SK-N-SH (cell line): Measurements from ENCODE around the gene DHDH. TPM values are rescaled to one million over a fixed set of nuclear protein-coding genes. Genes with fewer than 3 reads are reported as not detected.

Experiments
- CTCF ChIA-PET: fragments of 300-600, 350-600 bp; formaldehyde crosslinking; extraction: SDS; loops from one replicate; lab custom pipeline; 2021; lab: Yijun Ruan, JAX
- POLR2A ChIA-PET: fragments of 350-600 bp; sonication (Branson Sonifier 250); formaldehyde crosslinking; extraction: SDS; loops from one replicate; lab custom pipeline; 2020; ENCODE audit warnings: antibody characterized with exemption, inconsistent platforms; lab: Yijun Ruan, JAX
- DNase-seq: peaks from one replicate; pipeline ENCODE4 v3.0.0; 2012
- H2AFZ ChIP-seq: fragments of 200-600 bp; sonication (generic); 2 replicates; pipeline ENCODE4 v1.8.1; 2016; ENCODE audit warnings: antibody characterized with exemption, mild to moderate bottlenecking, low read depth
- H3F3A ChIP-seq: fragments of 200-600 bp; sonication (generic); replicated peaks from 2 replicates; pipeline ENCODE3; 2016; ENCODE audit warnings: antibody characterized with exemption, mild to moderate bottlenecking; ENCODE audit not compliant: insufficient read depth
- H3K27ac ChIP-seq, 2 experiments: fragments of 200-500 bp in 1 of 2; fragments of 200-600 bp in 1 of 2; sonication (Bioruptor generic) in 1 of 2; sonication (generic), shearing (Covaris generic) in 1 of 2; 2 replicates each; pipeline versions ENCODE4 v1.5.1 to v1.6.1; 2014 to 2016; ENCODE audit warnings: low read depth in 2 of 2, inconsistent platforms in 1 of 2, low read length in 1 of 2, mild to moderate bottlenecking in 1 of 2, mixed read lengths in 1 of 2
- H3K27me3 ChIP-seq: fragments of 200-600 bp; sonication (generic), shearing (Covaris generic); 2 replicates; pipeline ENCODE4 v1.6.1; 2016; ENCODE audit warnings: mixed run types; ENCODE audit not compliant: insufficient read depth
- H3K36me3 ChIP-seq, 2 experiments: fragments of 200-500 bp in 1 of 2; fragments of 200-600 bp in 1 of 2; sonication (Bioruptor generic) in 1 of 2; sonication (generic) in 1 of 2; replicated peaks in 1 of 2; 2 replicates each; pipeline versions ENCODE3 to v1.5.1; 2014 to 2016; ENCODE audit warnings: low read length in 1 of 2, mild to moderate bottlenecking in 1 of 2; ENCODE audit not compliant: insufficient read depth in 2 of 2, control insufficient read depth in 1 of 2
- H3K4me1 ChIP-seq, 2 experiments: fragments of 200-500 bp in 1 of 2; fragments of 200-600 bp in 1 of 2; sonication (Bioruptor generic) in 1 of 2; sonication (generic), shearing (Covaris generic) in 1 of 2; 2 replicates each; pipeline versions ENCODE4 v1.5.1 to v1.6.1; 2014 to 2016; ENCODE audit warnings: low read depth in 1 of 2, low read length in 1 of 2, mixed run types in 1 of 2; ENCODE audit not compliant: insufficient read depth in 2 of 2, control insufficient read depth in 1 of 2
- H3K4me2 ChIP-seq: fragments of 200-600 bp; sonication (generic), shearing (Covaris generic); 2 replicates; pipeline ENCODE4 v1.6.1; 2017; ENCODE audit warnings: mixed run types
- H3K4me3 ChIP-seq, 2 experiments: fragments of 200-500 bp in 1 of 2; fragments of 200-600 bp in 1 of 2; sonication (Bioruptor generic) in 1 of 2; sonication (generic), shearing (Covaris generic) in 1 of 2; 2 replicates each; pipeline versions ENCODE4 v1.5.1 to v1.8.1; 2014 to 2016; ENCODE audit warnings: low read depth in 2 of 2, inconsistent platforms in 1 of 2, low read length in 1 of 2, mild to moderate bottlenecking in 1 of 2, mixed read lengths in 1 of 2, moderate library complexity in 1 of 2
- H3K79me2 ChIP-seq: fragments of 200-600 bp; sonication (generic); 2 replicates; pipeline ENCODE4 v1.8.1; 2017; ENCODE audit warnings: mild to moderate bottlenecking; ENCODE audit not compliant: insufficient read depth
- H3K9ac ChIP-seq: fragments of 200-600 bp; sonication (generic); 2 replicates; pipeline ENCODE4 v1.6.1; 2017; ENCODE audit warnings: mixed run types
- H3K9me2 ChIP-seq: fragments of 200-600 bp; sonication (generic); 2 replicates; pipeline ENCODE4 v1.6.1; 2017; ENCODE audit warnings: mixed run types
- H3K9me3 ChIP-seq: fragments of 200-600 bp; sonication (generic); 2 replicates; pipeline ENCODE4 v1.6.1; 2017; ENCODE audit warnings: mixed run types, mild to moderate bottlenecking, moderate library complexity
- H4K20me1 ChIP-seq: fragments of 200-600 bp; sonication (generic); 2 replicates; pipeline ENCODE4 v1.6.1; 2017; ENCODE audit warnings: mild to moderate bottlenecking, mixed run types; ENCODE audit not compliant: insufficient read depth
- CTCF ChIP-seq: fragments of 200-600 bp; sonication (generic); IDR thresholded peaks from 2 replicates; pipeline ENCODE4 v1.6.1; 2017; ENCODE audit warnings: antibody characterized with exemption, mild to moderate bottlenecking, moderate library complexity
- ELF1 ChIP-seq: IDR thresholded peaks from 2 replicates; pipeline ENCODE4 v1.4.0; 2012
- EZH2phosphoT487 ChIP-seq: fragments of 200-600 bp; sonication (generic); IDR thresholded peaks from 2 replicates; pipeline ENCODE4 v1.6.1; 2017; ENCODE audit warnings: low read depth, mixed run types, mild to moderate bottlenecking, antibody characterized with exemption, moderate library complexity, borderline replicate concordance
- FOXJ3 ChIP-seq: sonication (generic); formaldehyde crosslinking; IDR thresholded peaks from 2 replicates; pipeline ENCODE4 v1.5.1; 2020; ENCODE audit warnings: mild to moderate bottlenecking, missing genetic modification reagents
- GABPA ChIP-seq: IDR thresholded peaks from 2 replicates; pipeline ENCODE4 v1.4.0; 2012; ENCODE audit warnings: low read depth, mild to moderate bottlenecking
- GATA2 ChIP-seq: sonication (generic); formaldehyde crosslinking; IDR thresholded peaks from 2 replicates; pipeline ENCODE4 v1.5.0; 2020; ENCODE audit warnings: mild to moderate bottlenecking, missing genetic modification reagents
- NRF1 ChIP-seq: IDR thresholded peaks from 2 replicates; pipeline ENCODE4 v1.6.1; 2012; ENCODE audit warnings: low read depth, mild to moderate bottlenecking, low read length
- PBX3 ChIP-seq: IDR thresholded peaks from 2 replicates; pipeline ENCODE4; 2012
- RCOR1 ChIP-seq: fragments of 150-350 bp; IDR thresholded peaks from 2 replicates; pipeline ENCODE4 v1.6.1; 2017; ENCODE audit warnings: antibody characterized with exemption, low read length
- RFX5 ChIP-seq: IDR thresholded peaks from 2 replicates; pipeline ENCODE4 v1.6.1; 2012; ENCODE audit warnings: mild to moderate bottlenecking, improper control_type of control experiment, low read length
- RXRA ChIP-seq: IDR thresholded peaks from 2 replicates; pipeline ENCODE4 v1.4.0; 2012; ENCODE audit warnings: low read depth, mild to moderate bottlenecking, borderline replicate concordance
- SMC3 ChIP-seq: IDR thresholded peaks from 2 replicates; pipeline ENCODE4 v1.6.1; 2012; ENCODE audit warnings: low read depth, low read length, improper control_type of control experiment
- TAF1 ChIP-seq: IDR thresholded peaks from 2 replicates; pipeline ENCODE4 v1.6.1; 2012; ENCODE audit warnings: low read depth, mild to moderate bottlenecking, low read length, moderate library complexity, borderline replicate concordance
- TCF12 ChIP-seq: IDR thresholded peaks from 2 replicates; pipeline ENCODE4 v1.4.0; 2012
- TEAD4 ChIP-seq: IDR thresholded peaks from 2 replicates; pipeline ENCODE4 v1.4.0; 2012; ENCODE audit warnings: mild to moderate bottlenecking, borderline replicate concordance; ENCODE audit not compliant: insufficient read depth
- USF1 ChIP-seq: IDR thresholded peaks from 2 replicates; pipeline ENCODE4 v1.4.0; 2012; ENCODE audit warnings: low read depth, borderline replicate concordance
- YY1 ChIP-seq: IDR thresholded peaks from 2 replicates; pipeline ENCODE4 v1.4.0; 2012; ENCODE audit warnings: low read depth, mild to moderate bottlenecking
- ZBTB33 ChIP-seq: IDR thresholded peaks from 2 replicates; pipeline ENCODE4 v1.4.0; 2012; ENCODE audit warnings: low read depth, borderline replicate concordance
- WGBS: methylation state at CpG from one replicate; pipeline ENCODE4 v1.1.6; 2017; ENCODE audit warnings: low lambda C conversion rate; 5-methylcytosine and 5-hydroxymethylcytosine counted together
- polyA plus RNA-seq, 3 experiments: library from polyadenylated mRNA; depleted of rRNA; stranded (reverse); fragments of >200 nt; gene quantifications; 2 replicates each; pipeline ENCODE4 v1.2.3, GENCODE V29; 2012
- TF ChIP-seq, protein P1 (sequence below): fragments of 150-350 bp; IDR thresholded peaks from 2 replicates; pipeline ENCODE4 v1.6.1; 2017; ENCODE audit warnings: antibody characterized with exemption, low read length, low read depth, borderline replicate concordance

DHDH gene
- polyA plus RNA-seq, 1 of the 3 experiments (the other 2 are of a cell fraction), result 0.72 TPM

GRCh38 chr19:48910803-48911202, 22.7 kb upstream of the DHDH start:
- H3K9ac ChIP-seq, result no peak overlapping the region
- H2AFZ ChIP-seq, result no peak overlapping the region
- POLR2A ChIA-PET, result interaction anchor here (1.4 kb wide), 1 partner anchor 10 kb away, joined by 4 read pairs; the partner anchor contains the start of gene NUCB1
- no peak for DNase-seq
- no peak overlapping the region for H3K27ac ChIP-seq
- no peaks in the 10 kb centered on the region for H3K79me2 ChIP-seq
- no peaks in the 10 kb centered on the region for H3K9me2 ChIP-seq
- no peaks in the 10 kb centered on the region for H3K27me3 ChIP-seq
- CTCF ChIA-PET, result interaction anchor here (0.7 to 1.0 kb wide), 3 partner anchors 33 to 88 kb away, joined by 3 to 4 read pairs (median 3); no protein-coding TSS in a partner anchor
- H4K20me1 ChIP-seq, result no peaks in the 10 kb centered on the region
- no peak overlapping the region for H3K4me2 ChIP-seq
- peaks cover 19 to 42% of the 10 kb centered on the region in 2 experiments for H3K36me3 ChIP-seq
- TF ChIP-seq ZBTB33 (no peak), YY1 (no peak), RFX5 (no peak), ELF1 (no peak), TAF1 (no peak), EZH2phosphoT487 (no peak), TCF12 (no peak), SMC3 (no peak), FOXJ3 (CRISPR knock-in tag) (no peak)
- no peaks in the 10 kb centered on the region for H3F3A ChIP-seq
- no peaks in the 10 kb centered on the region for H3K4me1 ChIP-seq
- H3K4me3 ChIP-seq, result no peak overlapping the region
- no peaks in the 10 kb centered on the region for H3K9me3 ChIP-seq
- WGBS, result 82% methylated on average over 2 of the region's 2 CpGs

- H3K9ac ChIP-seq, result no peak overlapping the region
- H3K4me2 ChIP-seq, result no peak overlapping the region
- no peak overlapping the region for H3K27ac ChIP-seq
- no peaks in the 10 kb centered on the region for H4K20me1 ChIP-seq
- peaks cover 24 to 41% of the 10 kb centered on the region in 2 experiments for H3K36me3 ChIP-seq
- no peaks in the 10 kb centered on the region for H3K79me2 ChIP-seq
- H3F3A ChIP-seq, result no peaks in the 10 kb centered on the region
- ChIA-PET CTCF (no interaction called here), POLR2A (no interaction called here)
- no peaks in the 10 kb centered on the region for H3K9me3 ChIP-seq
- no peaks in the 10 kb centered on the region for H3K4me1 ChIP-seq
- H3K9me2 ChIP-seq, result no peaks in the 10 kb centered on the region
- no peaks in the 10 kb centered on the region for H3K27me3 ChIP-seq
- H3K4me3 ChIP-seq, result no peak overlapping the region
- no peak overlapping the region for H2AFZ ChIP-seq
- DNase-seq, result no peak
- 93% methylated on average over 7 of the region's 9 CpGs for WGBS
- no peak for TF ChIP-seq EZH2phosphoT487
- no peak for TF ChIP-seq RFX5
- TF ChIP-seq, protein P1, sequence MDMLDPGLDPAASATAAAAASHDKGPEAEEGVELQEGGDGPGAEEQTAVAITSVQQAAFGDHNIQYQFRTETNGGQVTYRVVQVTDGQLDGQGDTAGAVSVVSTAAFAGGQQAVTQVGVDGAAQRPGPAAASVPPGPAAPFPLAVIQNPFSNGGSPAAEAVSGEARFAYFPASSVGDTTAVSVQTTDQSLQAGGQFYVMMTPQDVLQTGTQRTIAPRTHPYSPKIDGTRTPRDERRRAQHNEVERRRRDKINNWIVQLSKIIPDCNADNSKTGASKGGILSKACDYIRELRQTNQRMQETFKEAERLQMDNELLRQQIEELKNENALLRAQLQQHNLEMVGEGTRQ, result no peak
- no peak for TF ChIP-seq PBX3
- TF ChIP-seq TEAD4, result no peak
- TF ChIP-seq NRF1, result no peak
- no peak for TF ChIP-seq RCOR1
- no peak for TF ChIP-seq GABPA
- TF ChIP-seq CTCF, result no peak
- no peak for TF ChIP-seq GATA2 (CRISPR knock-in tag)
- TF ChIP-seq USF1, result no peak
- TF ChIP-seq RXRA, result no peak
These were observed 20.2 kb upstream of the DHDH start for GRCh38 chr19:48913114-48913889.
